HepG2 (cell line): ENCODE measurements around the gene PHB1. TPM values are rescaled to one million over a fixed set of nuclear protein-coding genes. Genes with fewer than 3 reads are reported as not detected.
A peak's percentile ranks its signal among the peaks of the same experiment; 100 is the strongest.

Experiments
- ATAC-seq: fragments of 200-7000 bp; cut with Tn5 transposase; 3 replicates; pipeline ENCODE4 v1.9.1; 2020; ENCODE audit warnings: mild to moderate bottlenecking, moderate library complexity
- BruUV-seq: library from RNA; stranded (reverse); fragments of 400-500 nt; replicated peaks from 2 replicates; lab custom pipeline; 2021; lab: Mats Ljungman, UMichigan
- CTCF ChIA-PET: fragments of 300-600 bp; formaldehyde crosslinking; extraction: SDS; loops from one replicate; lab custom pipeline; 2021; ENCODE audit warnings: low total read pairs, inconsistent platforms, low intra/inter-chr PET ratio; lab: Yijun Ruan, JAX
- POLR2A ChIA-PET: fragments of 350-600 bp; sonication (Branson Sonifier 250); formaldehyde crosslinking; loops from one replicate; lab custom pipeline; 2020; ENCODE audit warnings: antibody characterized with exemption, inconsistent platforms; lab: Yijun Ruan, JAX
- DNase-seq: peaks from one replicate; pipeline ENCODE4 v3.0.0-alpha.2; 2015; ENCODE audit warnings: low spot score
- FAIRE-seq: peaks from 3 replicates; lab custom pipeline; 2011; peaks lifted over from hg19 to GRCh38; lab: Jason Lieb, UNC
- H2AFZ ChIP-seq: one replicate; pipeline ENCODE4 v1.6.1; 2011; ENCODE audit warnings: low read length, inconsistent platforms
- H3K27ac ChIP-seq: fragments of 300-600 bp; 3 replicates; pipeline ENCODE4 v1.8.0; 2011; ENCODE audit warnings: mixed run types, mild to moderate bottlenecking, mixed read lengths, low read length, inconsistent platforms; ENCODE audit not compliant: insufficient read depth; ENCODE audit errors: extremely low read length
- H3K27me3 ChIP-seq, 2 experiments: fragments of 200-600 bp in 1 of 2; 2 replicates in 1 of 2; 3 replicates in 1 of 2; pipeline versions ENCODE4 v1.6.0 to v1.8.0; 2011; ENCODE audit warnings: low read length in 2 of 2, mild to moderate bottlenecking in 2 of 2, moderate library complexity in 2 of 2, inconsistent platforms in 1 of 2; ENCODE audit not compliant: insufficient read depth in 2 of 2, control insufficient read depth in 1 of 2
- H3K36me3 ChIP-seq, 2 experiments: fragments of 200-600 bp in 1 of 2; replicated peaks in 1 of 2; 2 replicates in 1 of 2; 3 replicates in 1 of 2; pipeline versions ENCODE4 v1.5.1 to v1.8.0; 2011; ENCODE audit warnings: low read length in 2 of 2, inconsistent platforms in 1 of 2; ENCODE audit not compliant: insufficient read depth in 2 of 2, control insufficient read depth in 1 of 2
- H3K4me1 ChIP-seq: 2 replicates; pipeline ENCODE4 v1.5.1; 2012; ENCODE audit warnings: low read length, inconsistent platforms; ENCODE audit not compliant: insufficient read depth
- H3K4me2 ChIP-seq: 2 replicates; pipeline ENCODE4 v1.6.0; 2011; ENCODE audit warnings: low read depth, low read length, inconsistent platforms
- H3K4me3 ChIP-seq, 3 experiments: fragments of 200-600 bp in 1 of 3; sonication (generic), shearing (Covaris generic) in 1 of 3; replicated peaks in 1 of 3; 2 replicates each; pipeline ENCODE4 v1.5.1; 2011 to 2016; ENCODE audit warnings: low read length in 3 of 3, inconsistent platforms in 2 of 3, low read depth in 2 of 3, mild to moderate bottlenecking in 2 of 3, control low read depth in 1 of 3, mixed read lengths in 1 of 3; ENCODE audit not compliant: insufficient read depth in 1 of 3
- H3K79me2 ChIP-seq: one replicate; pipeline ENCODE4 v1.6.1; 2011; ENCODE audit warnings: low read length, inconsistent platforms; ENCODE audit not compliant: insufficient read depth
- H3K9ac ChIP-seq: 2 replicates; pipeline ENCODE4 v1.6.0; 2011; ENCODE audit warnings: mild to moderate bottlenecking, low read depth, low read length, inconsistent platforms; ENCODE audit not compliant: insufficient read depth
- H3K9me3 ChIP-seq: 2 replicates; pipeline ENCODE4 v1.5.1; 2012; ENCODE audit warnings: mild to moderate bottlenecking, low read length
- H4K20me1 ChIP-seq: 2 replicates; pipeline ENCODE4 v1.6.0; 2011; ENCODE audit warnings: inconsistent platforms, mild to moderate bottlenecking, low read length, moderate library complexity; ENCODE audit not compliant: insufficient read depth
- BCLAF1 ChIP-seq: fragments of 450-650 bp; IDR thresholded peaks from 2 replicates; pipeline ENCODE4 v1.6.1; 2017; ENCODE audit warnings: mild to moderate bottlenecking
- DPF2 ChIP-seq: sonication (generic); formaldehyde crosslinking; IDR thresholded peaks from 2 replicates; pipeline ENCODE4 v1.4.0; 2020; ENCODE audit warnings: mild to moderate bottlenecking, low read depth, missing genetic modification reagents, borderline replicate concordance
- FOXP1 ChIP-seq, 2 experiments: fragments of 450-650 bp in 1 of 2; IDR thresholded peaks; 2 replicates each; pipeline ENCODE4 v1.6.1; 2017 to 2018; ENCODE audit warnings: antibody characterized with exemption in 1 of 2
- HCFC1 ChIP-seq: fragments of 150-350 bp; IDR thresholded peaks from 2 replicates; pipeline ENCODE4 v1.6.1; 2014; ENCODE audit warnings: low read depth, low read length
- IKZF4 ChIP-seq: sonication (generic); formaldehyde crosslinking; IDR thresholded peaks from 2 replicates; pipeline ENCODE4 v1.5.1; 2020; ENCODE audit warnings: borderline replicate concordance, mild to moderate bottlenecking, low read depth, missing genetic modification reagents; ENCODE audit errors: not compliant biosample characterization
- SNAPC2 ChIP-seq: sonication (generic); formaldehyde crosslinking; IDR thresholded peaks from 2 replicates; pipeline ENCODE4 v1.8.1; 2022; ENCODE audit warnings: mild to moderate bottlenecking, missing genetic modification reagents
- SNRNP70 ChIP-seq: fragments of 200-400 bp; formaldehyde crosslinking; IDR thresholded peaks from 2 replicates; pipeline ENCODE4 v1.6.1; 2017; ENCODE audit warnings: mild to moderate bottlenecking, low read depth, low read length, moderate library complexity
- TIGD3 ChIP-seq: sonication (generic); formaldehyde crosslinking; IDR thresholded peaks from 2 replicates; pipeline ENCODE4 v1.5.1; 2020; ENCODE audit warnings: mild to moderate bottlenecking, missing genetic modification reagents, borderline replicate concordance
- TRIM22 ChIP-seq: fragments of 450-650 bp; IDR thresholded peaks from 2 replicates; pipeline ENCODE4 v1.6.1; 2017
- U2AF1 ChIP-seq: fragments of 200-400 bp; formaldehyde crosslinking; optimal IDR thresholded peaks from 2 replicates; pipeline ENCODE3; 2017; ENCODE audit warnings: mild to moderate bottlenecking, low read depth, low read length
- U2AF2 ChIP-seq: fragments of 200-400 bp; formaldehyde crosslinking; IDR thresholded peaks from 2 replicates; pipeline ENCODE4 v1.6.1; 2017; ENCODE audit warnings: low read depth, mild to moderate bottlenecking, low read length
- ZMYM3 ChIP-seq: sonication (generic); formaldehyde crosslinking; IDR thresholded peaks from 2 replicates; pipeline ENCODE4 v1.5.1; 2020; ENCODE audit warnings: mild to moderate bottlenecking, missing genetic modification reagents
- ZNF574 ChIP-seq: sonication (generic); formaldehyde crosslinking; IDR thresholded peaks from 2 replicates; pipeline ENCODE4 v1.4.0; 2020; ENCODE audit warnings: missing genetic modification reagents
- ZNF672 ChIP-seq: sonication (generic); formaldehyde crosslinking; IDR thresholded peaks from 2 replicates; pipeline ENCODE4 v1.8.1; 2022; ENCODE audit warnings: missing genetic modification reagents
- WGBS: methylation state at CpG from one replicate; pipeline ENCODE4 v1.1.6; 2017; ENCODE audit warnings: low lambda C conversion rate; 5-methylcytosine and 5-hydroxymethylcytosine counted together
- in situ Hi-C: cut with HindIII; loops from 2 replicates; pipeline ENCODE4 v1.10.0; 2017; ENCODE audit warnings: low pct_unique_long_range_greater_than_20kb; ENCODE audit not compliant: extremely low pct_ligation_motif_present
- intact Hi-C: fragments of 100-400 bp; cut with micrococcal nuclease; formaldehyde crosslinking; loops from one replicate; pipeline ENCODE4 v1.10.0; 2022; ENCODE audit not compliant: unreplicated experiment
- polyA plus RNA-seq, 8 experiments: library from polyadenylated mRNA; depleted of rRNA in 3 of 8; stranded (reverse) in 7 of 8; unstranded in 1 of 8; fragments of >200 nt; fragmentation: Illumina TruSeq in 4 of 8; extraction: Trizol in 4 of 8; gene quantifications; 2 replicates each; pipeline versions ENCODE4 v1.2.1 to v1.2.3, GENCODE V29; 2011 to 2016; ENCODE audit warnings: low read depth in 4 of 8, missing spikeins in 1 of 8, mixed read lengths in 1 of 8; ENCODE audit not compliant: insufficient read depth in 1 of 8
- total RNA-seq, 5 experiments: library from RNA; depleted of rRNA; stranded (reverse); fragments of >200 nt; fragmentation: Illumina TruSeq; extraction: Trizol; gene quantifications; 2 replicates each; pipeline ENCODE4 v1.2.3, GENCODE V29; 2016; ENCODE audit warnings: low read depth in 1 of 5

PHB1 gene
- total and polyA plus RNA-seq, 2 of the 13 experiments (the other 11 are each of a cell fraction or from before 2014, with no cell fraction given): 515 to 688 TPM

GRCh38 chr17:49399995-49400394 is 14.7 kb downstream of the PHB1 start:
- no peak overlapping the region for H2AFZ ChIP-seq
- in situ Hi-C loops: loop anchor here (5.0 kb wide), 1 partner anchor 83 kb away; no protein-coding TSS in a partner anchor
- CTCF ChIA-PET: no interaction called here
- BruUV-seq: no TSS peak
- H3K36me3 ChIP-seq: peaks cover 12 to 21% of the 10 kb centered on the region in 2 experiments; a peak in 4 of 5 replicates
- FAIRE-seq (no peak), DNase-seq (no peak), ATAC-seq (peak; percentile 8; the same call in 2 of the 3 replicates)
- H3K4me3 ChIP-seq: no peak overlapping the region
- H3K79me2 ChIP-seq: no peaks in the 10 kb centered on the region
- POLR2A ChIA-PET: interaction anchor here (0.8 kb wide), 1 partner anchor 15 kb away, joined by 3 read pairs; the partner anchor contains the start of gene PHB1
- H3K9me3 ChIP-seq: no peaks in the 10 kb centered on the region
- intact Hi-C loops: loop anchor here (10.0 kb wide), 1 partner anchor 95 kb away; the partner anchor contains the start of gene NGFR
- no peak overlapping the region for H3K4me2 ChIP-seq
- no peaks in the 10 kb centered on the region for H4K20me1 ChIP-seq
- H3K9ac ChIP-seq: no peak overlapping the region
- peaks cover 17% of the 10 kb centered on the region for H3K4me1 ChIP-seq
- 69% methylated on average over 3 of the region's 3 CpGs for WGBS
- H3K27ac ChIP-seq: no peak overlapping the region
- 0 out of 5 replicates have a peak, but pooled peaks cover 0 to 4% of the 10 kb centered on the region in 2 experiments for H3K27me3 ChIP-seq
- TF ChIP-seq HCFC1 (no peak), U2AF2 (no peak), ZMYM3 (CRISPR knock-in tag) (no peak), TRIM22 (no peak), ZNF574 (CRISPR knock-in tag) (no peak), U2AF1 (no peak), DPF2 (CRISPR knock-in tag) (no peak), BCLAF1 (no peak), FOXP1 (IDR thresholded peaks at IDR 0.05) (no peak), FOXP1 (CRISPR knock-in tag; IDR thresholded peaks at IDR 0.05) (no peak), TIGD3 (CRISPR knock-in tag) (no peak), SNRNP70 (no peak), IKZF4 (no peak), ZNF672 (CRISPR knock-in tag) (no peak), SNAPC2 (CRISPR knock-in tag) (no peak)
